K562 (cell line): ENCODE data around the gene CFAP90. TPM values are rescaled to one million over a fixed set of nuclear protein-coding genes. Genes with fewer than 3 reads are reported as not detected.

Experiments used
- ATAC-seq: fragments of 200-7000 bp; cut with Tn5 transposase; 3 replicates; pipeline ENCODE4 v1.9.1; 2020; ENCODE audit warnings: moderate library complexity
- BruUV-seq: library from RNA; stranded (reverse); fragments of 400-500 nt; replicated peaks from 2 replicates; lab custom pipeline; 2021; lab: Mats Ljungman, UMichigan
- CTCF ChIA-PET: fragments of 300-600 bp; formaldehyde crosslinking; extraction: SDS; loops from one replicate; lab custom pipeline; 2021; ENCODE audit warnings: low intra/inter-chr PET ratio; lab: Yijun Ruan, JAX
- POLR2A ChIA-PET: fragments of 300-600, 350-650 bp; sonication (Branson Sonifier 250); formaldehyde crosslinking; extraction: SDS; loops from one replicate; lab custom pipeline; 2021; ENCODE audit warnings: antibody characterized with exemption, inconsistent platforms; lab: Yijun Ruan, JAX
- DNase-seq, 4 experiments: peaks; one replicate each; pipeline versions ENCODE4 v3.0.0 to v3.0.0-alpha.2; 2011 to 2018; ENCODE audit warnings: low spot score in 3 of 4, mixed read lengths in 3 of 4; ENCODE audit errors: extremely low read depth in 1 of 4
- FAIRE-seq: peaks from 2 replicates; lab custom pipeline; 2011; peaks lifted over from hg19 to GRCh38; lab: Jason Lieb, UNC
- H2AFZ ChIP-seq: 2 replicates; pipeline ENCODE4 v1.6.0; 2011; ENCODE audit warnings: low read depth, low read length, control low read depth, inconsistent platforms
- H3K27ac ChIP-seq: fragments of 200-600 bp; 3 replicates; pipeline ENCODE4 v1.8.0; 2011; ENCODE audit warnings: low read depth, mild to moderate bottlenecking, control low read depth, inconsistent platforms, low read length, moderate library complexity, mixed read lengths; ENCODE audit errors: extremely low read depth
- H3K27me3 ChIP-seq, 2 experiments: fragments of 300-600 bp in 1 of 2; 2 replicates in 1 of 2; 3 replicates in 1 of 2; pipeline versions ENCODE4 v1.6.0 to v1.8.0; 2011; ENCODE audit warnings: inconsistent platforms in 2 of 2, low read length in 2 of 2, mild to moderate bottlenecking in 1 of 2, mixed read lengths in 1 of 2, moderate library complexity in 1 of 2; ENCODE audit not compliant: control insufficient read depth in 2 of 2, insufficient read depth in 2 of 2
- H3K36me3 ChIP-seq: fragments of 300-600 bp; 3 replicates; pipeline ENCODE4 v1.8.0; 2011; ENCODE audit warnings: mild to moderate bottlenecking, low read length, inconsistent platforms; ENCODE audit not compliant: control insufficient read depth, insufficient read depth
- H3K4me1 ChIP-seq, 2 experiments: fragments of 200-600 bp in 1 of 2; replicated peaks in 1 of 2; 2 replicates in 1 of 2; 3 replicates in 1 of 2; pipeline versions ENCODE4 v1.5.1 to v1.8.0; 2011; ENCODE audit warnings: inconsistent platforms in 2 of 2, low read length in 2 of 2, mild to moderate bottlenecking in 1 of 2, mixed read lengths in 1 of 2, moderate library complexity in 1 of 2; ENCODE audit not compliant: control insufficient read depth in 2 of 2, insufficient read depth in 2 of 2
- H3K4me2 ChIP-seq: 2 replicates; pipeline ENCODE4 v1.6.1; 2011; ENCODE audit warnings: low read length, control low read depth, inconsistent platforms, mixed read lengths; ENCODE audit not compliant: insufficient read depth
- H3K4me3 ChIP-seq: fragments of 200-600 bp; sonication (generic), shearing (Covaris generic); 2 replicates; pipeline ENCODE4 v1.5.1; 2016; ENCODE audit warnings: control low read depth, inconsistent platforms
- H3K79me2 ChIP-seq: fragments of 200-600 bp; 3 replicates; pipeline ENCODE4 v1.8.0; 2011; ENCODE audit warnings: low read length, inconsistent platforms; ENCODE audit not compliant: control insufficient read depth, insufficient read depth
- H3K9ac ChIP-seq, 2 experiments: 2 replicates each; pipeline versions ENCODE4 v1.6.0 to v1.6.1; 2011; ENCODE audit warnings: low read depth in 2 of 2, low read length in 2 of 2, control low read depth in 1 of 2, inconsistent platforms in 1 of 2, mild to moderate bottlenecking in 1 of 2, mixed read lengths in 1 of 2; ENCODE audit not compliant: insufficient read depth in 1 of 2
- H3K9me1 ChIP-seq: one replicate; pipeline ENCODE4 v1.6.0; 2011; ENCODE audit warnings: inconsistent platforms, mild to moderate bottlenecking, low read length, moderate library complexity; ENCODE audit not compliant: control insufficient read depth, insufficient read depth
- H3K9me3 ChIP-seq: replicated peaks from 2 replicates; pipeline ENCODE4 v1.5.1; 2011; ENCODE audit warnings: low read depth, low read length, inconsistent platforms; ENCODE audit not compliant: control insufficient read depth, insufficient read depth
- H4K20me1 ChIP-seq: replicated peaks from 2 replicates; pipeline ENCODE4 v1.6.1; 2011; ENCODE audit warnings: low read length, inconsistent platforms, mixed read lengths; ENCODE audit not compliant: control insufficient read depth, insufficient read depth
- ETV6 ChIP-seq, 3 experiments: fragments of 150-350 bp in 1 of 3; sonication (generic) in 1 of 3; formaldehyde crosslinking in 1 of 3; IDR thresholded peaks; 2 replicates each; pipeline versions ENCODE4 v1.6.1 to v1.8.0; 2014 to 2022; ENCODE audit warnings: borderline replicate concordance in 2 of 3, low read depth in 2 of 3, antibody characterized with exemption in 1 of 3, low read length in 1 of 3, mild to moderate bottlenecking in 1 of 3, missing genetic modification reagents in 1 of 3
- FOXK1 ChIP-seq: sonication (generic); formaldehyde crosslinking; IDR thresholded peaks from 2 replicates; pipeline ENCODE4 v1.8.0; 2022; ENCODE audit warnings: missing genetic modification reagents, mild to moderate bottlenecking, borderline replicate concordance
- FOXM1 ChIP-seq, 2 experiments: fragments of 450-650 bp in 1 of 2; sonication (generic) in 1 of 2; formaldehyde crosslinking in 1 of 2; IDR thresholded peaks; 2 replicates each; pipeline versions ENCODE4 v1.6.1 to v1.9.0; 2017 to 2022; ENCODE audit warnings: low read depth in 2 of 2, mild to moderate bottlenecking in 2 of 2, missing genetic modification reagents in 1 of 2, moderate library complexity in 1 of 2
- KLF1 ChIP-seq: fragments of 450-650 bp; IDR thresholded peaks from 2 replicates; pipeline ENCODE4 v1.6.1; 2016; ENCODE audit warnings: missing genetic modification characterization, missing compliant biosample characterization
- NCOR1 ChIP-seq: fragments of 450-650 bp; IDR thresholded peaks from 2 replicates; pipeline ENCODE4 v1.6.1; 2016; ENCODE audit warnings: mild to moderate bottlenecking, moderate library complexity
- SMARCA4 ChIP-seq: fragments of 450-650 bp; IDR thresholded peaks from 2 replicates; pipeline ENCODE4 v1.6.1; 2016
- ZNF282 ChIP-seq: sonication (generic); formaldehyde crosslinking; IDR thresholded peaks from 2 replicates; pipeline ENCODE4 v1.8.1; 2023; ENCODE audit warnings: missing genetic modification reagents
- ZNF408 ChIP-seq: fragments of 250-450 bp; sonication (Bioruptor Pico); IDR thresholded peaks from 2 replicates; pipeline ENCODE4 v1.4.0; 2020; ENCODE audit warnings: low read depth, mild to moderate bottlenecking, moderate library complexity
- WGBS: fragments of 100-300 bp; shearing (Covaris generic); methylation state at CpG from one replicate; pipeline ENCODE4 v1.1.6; 2016; ENCODE audit warnings: low coverage, mixed read lengths; ENCODE audit not compliant: insufficient coverage; ENCODE audit errors: missing lambda C conversion rate; 5-methylcytosine and 5-hydroxymethylcytosine counted together
- in situ Hi-C: fragments of 300-500 bp; cut with MboI; formaldehyde crosslinking; loops from 4 replicates; pipeline ENCODE4 v1.15.0; 2018; ENCODE audit warnings: inconsistent platforms, mixed read lengths
- intact Hi-C: fragments of 100-400 bp; cut with micrococcal nuclease; formaldehyde crosslinking; loops from 2 replicates; pipeline ENCODE4 v1.14.2; 2022
- polyA plus RNA-seq, 8 experiments: library from polyadenylated mRNA; depleted of rRNA in 4 of 8; stranded (reverse) in 5 of 8; unstranded in 3 of 8; fragments of >200 nt; fragmentation: Nextera tagmentation in 2 of 8; fragmentation: Illumina TruSeq in 1 of 8; extraction: Ambion mirVana in 2 of 8; extraction: Trizol in 1 of 8; gene quantifications; 2 replicates each; pipeline versions ENCODE4 v1.2.1 to v1.2.3, GENCODE V29; 2011 to 2014; ENCODE audit warnings: inconsistent platforms in 1 of 8, missing spikeins in 1 of 8
- total RNA-seq, 7 experiments: library from RNA; depleted of rRNA in 6 of 7; stranded (reverse); fragments of >200 nt in 6 of 7; fragmentation: Illumina TruSeq in 2 of 7; extraction: Trizol in 2 of 7; gene quantifications; 2 replicates each; pipeline versions ENCODE4 v1.2.1 to v1.2.3, GENCODE V29; 2011 to 2021; ENCODE audit warnings: low replicate concordance in 1 of 7
- TF ChIP-seq, protein P1 (sequence below): fragments of 250-450 bp; sonication (Bioruptor Pico); IDR thresholded peaks from 2 replicates; pipeline ENCODE4 v1.4.0; 2020; ENCODE audit warnings: mild to moderate bottlenecking, moderate library complexity

CFAP90 gene
- total and polyA plus RNA-seq, 9 of the 15 experiments (the other 6 are each of a cell fraction or from before 2014, with no cell fraction given), result not detected

DNA sequence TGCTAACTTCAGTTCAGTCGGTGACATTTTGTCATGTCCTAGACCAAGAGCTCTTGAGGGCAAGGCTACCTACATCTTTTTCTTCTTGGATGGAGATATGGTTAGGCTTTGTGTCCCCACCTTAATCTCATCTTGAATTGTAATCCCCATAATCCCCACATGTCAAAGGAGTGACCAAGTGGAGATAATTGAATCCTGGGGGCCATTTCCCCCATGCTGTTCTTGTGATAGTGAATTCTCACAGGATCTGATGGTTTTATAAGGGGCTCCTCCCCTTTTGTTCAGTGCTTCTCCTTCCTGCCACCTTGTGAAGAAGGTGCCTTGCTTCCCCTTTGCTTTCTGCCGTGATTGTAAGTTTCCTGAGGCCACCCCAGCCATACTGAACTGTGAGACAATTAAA is 2.1 kb upstream of the CFAP90 start:
- no peaks in the 10 kb centered on the region for H3K79me2 ChIP-seq
- no peaks in the 10 kb centered on the region for H3K9me3 ChIP-seq
- WGBS, result 7% methylated on average over 2 of the region's 2 CpGs
- in situ Hi-C loops (no loop called here), intact Hi-C loops (no loop called here)
- no peak overlapping the region for H3K4me3 ChIP-seq
- ATAC-seq, result no peak
- H2AFZ ChIP-seq, result no peak overlapping the region
- CTCF ChIA-PET, result no interaction called here
- TF ChIP-seq FOXM1 (IDR thresholded peaks at IDR 0.05; ENCODE audit: low read depth) (no peak), FOXM1 (CRISPR knock-in tag; IDR thresholded peaks at IDR 0.05; ENCODE audit: low read depth) (no peak), SMARCA4 (no peak), ZNF408 (CRISPR knock-in tag) (no peak), ZNF282 (CRISPR knock-in tag) (no peak), KLF1 (no peak), ETV6 (IDR thresholded peaks at IDR 0.05; ENCODE audit: borderline replicate concordance in 1 of 2, low read depth in 2 of 2, low read length in 1 of 2) (no peak), ETV6 (CRISPR knock-in tag; IDR thresholded peaks at IDR 0.05; ENCODE audit: borderline replicate concordance) (no peak), NCOR1 (no peak), FOXK1 (CRISPR knock-in tag) (no peak)
- TF ChIP-seq, protein P1, sequence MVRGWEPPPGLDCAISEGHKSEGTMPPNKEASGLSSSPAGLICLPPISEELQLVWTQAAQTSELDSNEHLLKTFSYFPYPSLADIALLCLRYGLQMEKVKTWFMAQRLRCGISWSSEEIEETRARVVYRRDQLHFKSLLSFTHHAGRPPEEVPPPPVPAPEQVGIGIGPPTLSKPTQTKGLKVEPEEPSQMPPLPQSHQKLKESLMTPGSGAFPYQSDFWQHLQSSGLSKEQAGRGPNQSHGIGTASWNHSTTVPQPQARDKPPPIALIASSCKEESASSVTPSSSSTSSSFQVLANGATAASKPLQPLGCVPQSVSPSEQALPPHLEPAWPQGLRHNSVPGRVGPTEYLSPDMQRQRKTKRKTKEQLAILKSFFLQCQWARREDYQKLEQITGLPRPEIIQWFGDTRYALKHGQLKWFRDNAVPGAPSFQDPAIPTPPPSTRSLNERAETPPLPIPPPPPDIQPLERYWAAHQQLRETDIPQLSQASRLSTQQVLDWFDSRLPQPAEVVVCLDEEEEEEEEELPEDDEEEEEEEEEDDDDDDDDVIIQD, result no peak
- H3K4me2 ChIP-seq, result no peak overlapping the region
- no peak overlapping the region for H3K27ac ChIP-seq
- no peak for FAIRE-seq
- no peak overlapping the region for H3K9ac ChIP-seq
- H4K20me1 ChIP-seq, result no peaks in the 10 kb centered on the region
- DNase-seq, result no peak
- no peaks in the 10 kb centered on the region for H3K9me1 ChIP-seq
- peaks cover 4 to 5% of the 10 kb centered on the region in 2 experiments for H3K4me1 ChIP-seq
- POLR2A ChIA-PET, result no interaction called here
- H3K27me3 ChIP-seq, result peaks cover 0 to 9% of the 10 kb centered on the region in 2 experiments; a peak in 2 of 5 replicates
- no peaks in the 10 kb centered on the region for H3K36me3 ChIP-seq
- BruUV-seq, result no TSS peak
